B cell (primary cell): ENCODE measurements around the gene FUBP3.

ENCODE experiments used
- EZH2 ChIP-seq: IDR thresholded peaks from 2 replicates; pipeline ENCODE4 v1.6.1; 2012; ENCODE audit warnings: borderline replicate concordance, low read depth, mild to moderate bottlenecking, moderate library complexity, low read length; ENCODE audit not compliant: insufficient read depth, poor library complexity, severe bottlenecking
- TF ChIP-seq, protein P1 (sequence below): fragments of 200-600 bp; IDR thresholded peaks from one replicate; pipeline ENCODE4 v1.8.0; 2022; ENCODE audit warnings: antibody characterized with exemption, mild to moderate bottlenecking

DNA sequence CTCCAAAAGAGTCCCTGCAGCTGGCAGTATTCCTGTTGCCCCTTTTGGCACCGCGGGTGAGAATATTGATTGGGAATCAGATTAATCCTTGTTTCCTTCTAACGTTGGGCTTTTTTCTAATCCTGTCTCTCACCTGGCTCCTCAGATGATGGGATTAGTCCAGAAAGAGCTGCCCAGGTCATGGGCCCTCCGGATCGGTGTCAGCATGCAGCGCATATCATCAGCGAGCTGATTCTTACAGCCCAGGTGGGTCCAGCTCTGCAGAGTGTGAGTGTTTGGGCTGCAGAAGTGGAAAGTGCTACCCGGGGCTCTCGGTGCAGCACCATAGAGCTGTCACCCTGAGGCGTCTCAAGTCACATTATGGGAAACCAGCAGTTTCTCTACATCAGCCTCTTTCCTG lies 44.1 kb downstream of the FUBP3 start:
- TF ChIP-seq, protein P1, sequence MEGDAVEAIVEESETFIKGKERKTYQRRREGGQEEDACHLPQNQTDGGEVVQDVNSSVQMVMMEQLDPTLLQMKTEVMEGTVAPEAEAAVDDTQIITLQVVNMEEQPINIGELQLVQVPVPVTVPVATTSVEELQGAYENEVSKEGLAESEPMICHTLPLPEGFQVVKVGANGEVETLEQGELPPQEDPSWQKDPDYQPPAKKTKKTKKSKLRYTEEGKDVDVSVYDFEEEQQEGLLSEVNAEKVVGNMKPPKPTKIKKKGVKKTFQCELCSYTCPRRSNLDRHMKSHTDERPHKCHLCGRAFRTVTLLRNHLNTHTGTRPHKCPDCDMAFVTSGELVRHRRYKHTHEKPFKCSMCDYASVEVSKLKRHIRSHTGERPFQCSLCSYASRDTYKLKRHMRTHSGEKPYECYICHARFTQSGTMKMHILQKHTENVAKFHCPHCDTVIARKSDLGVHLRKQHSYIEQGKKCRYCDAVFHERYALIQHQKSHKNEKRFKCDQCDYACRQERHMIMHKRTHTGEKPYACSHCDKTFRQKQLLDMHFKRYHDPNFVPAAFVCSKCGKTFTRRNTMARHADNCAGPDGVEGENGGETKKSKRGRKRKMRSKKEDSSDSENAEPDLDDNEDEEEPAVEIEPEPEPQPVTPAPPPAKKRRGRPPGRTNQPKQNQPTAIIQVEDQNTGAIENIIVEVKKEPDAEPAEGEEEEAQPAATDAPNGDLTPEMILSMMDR: no peak
- no peak for TF ChIP-seq EZH2
